Measurements from ENCODE around the gene CGB5.
"Not testable (repeated sequence)": the region's sequence is repeated elsewhere in the genome, so short reads cannot be mapped to it uniquely, and the experiment has no call there.

The CGB5 gene

DNA sequence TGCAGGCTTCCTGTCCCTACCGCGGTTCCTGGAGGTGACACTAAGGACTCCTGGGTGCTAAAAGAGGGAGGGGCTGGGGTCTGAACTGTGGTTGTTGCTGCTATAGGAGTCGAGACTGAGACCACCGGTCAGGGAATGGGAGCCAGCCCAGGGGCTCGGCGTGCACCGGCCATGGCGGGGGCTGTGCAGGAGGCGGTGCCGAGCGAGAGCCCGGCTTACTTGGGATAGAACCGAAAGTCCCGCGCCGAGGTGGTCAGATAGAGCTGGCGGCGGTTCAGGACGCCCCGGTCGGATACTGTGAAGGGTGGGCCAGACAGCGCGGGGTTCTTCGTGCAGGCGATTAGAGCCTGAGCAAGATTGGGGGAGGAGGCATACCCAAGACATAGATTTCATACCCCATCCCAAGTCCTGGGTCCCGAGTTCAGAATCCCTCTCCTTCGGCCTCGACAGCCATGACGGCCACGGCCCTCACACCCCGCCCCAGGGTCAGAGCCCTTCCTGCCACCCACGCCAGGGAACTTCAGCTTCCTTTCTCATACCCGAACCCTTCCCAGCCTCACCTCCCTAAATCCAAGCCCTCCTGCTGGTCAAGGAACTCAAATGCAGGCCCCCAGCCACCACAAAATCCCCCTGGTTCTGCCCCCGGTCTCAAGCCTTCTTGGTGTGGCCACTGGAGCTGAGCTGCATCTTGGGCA, 13.4 kb downstream of the CGB5 start:
- not testable (repeated sequence) for DNase-seq

- DNase-seq = peak in 5 of 58 donors; percentile 1 to 6 (median 4)
Observed at GRCh38 chr19:49057636-49058234, 14.1 kb downstream of the CGB5 start, which contains the start of gene CGB7. Gene CGB7, minus strand, starts transcription at chr19:49057749. Its CDS starts 2,374 bp downstream, at chr19:49055375.

DNA sequence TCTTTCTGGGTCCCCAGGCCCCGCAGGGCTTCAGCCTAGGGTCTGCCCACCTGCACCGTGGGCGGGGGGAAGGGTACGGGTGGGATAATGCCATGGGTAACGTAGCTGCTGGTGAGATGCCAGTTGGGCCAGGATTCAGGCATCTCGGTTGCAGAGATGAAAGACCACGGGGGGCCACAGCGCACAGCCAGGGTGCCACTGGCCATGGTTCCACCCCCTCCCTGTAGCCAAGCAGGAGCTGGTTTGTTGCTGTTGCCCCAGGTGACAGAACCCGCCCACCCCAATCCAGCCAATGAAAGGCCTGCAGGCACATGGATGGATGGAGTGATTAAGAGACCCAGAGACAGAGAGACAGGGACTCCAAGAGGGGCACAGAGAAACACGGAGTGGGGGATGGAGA, 14.9 kb downstream of the CGB5 start:
- peak in 1 of 58 donors; percentile 10 for DNase-seq

DNA sequence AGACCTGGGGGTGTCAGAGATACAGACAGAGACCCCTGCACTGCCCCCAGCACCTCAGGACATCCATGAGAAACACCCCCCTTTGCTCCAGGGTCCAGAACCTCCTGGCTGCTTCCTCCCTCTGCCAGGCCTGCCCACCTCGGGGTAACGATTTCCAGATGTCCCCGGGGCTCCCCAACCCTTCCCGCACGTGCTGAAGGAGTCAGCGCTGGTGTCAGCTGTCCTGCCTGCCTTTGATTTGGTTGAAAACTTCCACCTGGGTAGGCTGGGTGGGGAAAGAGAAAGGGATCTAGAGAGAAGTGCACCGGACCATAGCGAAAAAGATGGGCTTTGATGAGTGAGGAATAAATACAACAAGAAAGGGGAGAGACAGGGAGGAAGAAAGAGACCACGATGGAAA, 15.4 kb downstream of the CGB5 start:
- no peak for DNase-seq

GRCh38 chr19:49061000-49061399, 17.4 kb downstream of the CGB5 start:
- no peak for DNase-seq

DNA sequence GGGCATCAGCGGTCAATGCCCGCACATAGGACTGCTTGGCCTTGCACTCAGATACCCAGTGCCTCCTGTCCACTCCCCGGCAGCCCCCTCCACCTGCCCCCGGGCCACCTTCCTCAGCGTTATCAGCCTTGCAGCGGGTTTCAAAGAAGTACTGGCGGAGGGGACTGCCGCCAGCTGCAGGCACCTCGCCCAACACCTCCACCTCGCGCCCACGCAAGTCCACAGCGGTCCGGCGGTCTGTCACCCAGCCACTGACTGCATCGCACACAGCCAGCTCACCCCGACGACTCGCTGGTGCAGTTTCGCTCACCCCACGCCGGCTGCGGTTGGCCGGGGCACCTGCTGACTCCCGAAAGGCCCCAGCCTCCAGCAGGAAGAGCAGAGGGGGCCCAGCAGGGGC, 17.8 kb downstream of the CGB5 start:
- no peak for DNase-seq

- DNase-seq = no peak
Observed at GRCh38 chr19:49064029-49064629, 20.5 kb downstream of the CGB5 start.

DNA sequence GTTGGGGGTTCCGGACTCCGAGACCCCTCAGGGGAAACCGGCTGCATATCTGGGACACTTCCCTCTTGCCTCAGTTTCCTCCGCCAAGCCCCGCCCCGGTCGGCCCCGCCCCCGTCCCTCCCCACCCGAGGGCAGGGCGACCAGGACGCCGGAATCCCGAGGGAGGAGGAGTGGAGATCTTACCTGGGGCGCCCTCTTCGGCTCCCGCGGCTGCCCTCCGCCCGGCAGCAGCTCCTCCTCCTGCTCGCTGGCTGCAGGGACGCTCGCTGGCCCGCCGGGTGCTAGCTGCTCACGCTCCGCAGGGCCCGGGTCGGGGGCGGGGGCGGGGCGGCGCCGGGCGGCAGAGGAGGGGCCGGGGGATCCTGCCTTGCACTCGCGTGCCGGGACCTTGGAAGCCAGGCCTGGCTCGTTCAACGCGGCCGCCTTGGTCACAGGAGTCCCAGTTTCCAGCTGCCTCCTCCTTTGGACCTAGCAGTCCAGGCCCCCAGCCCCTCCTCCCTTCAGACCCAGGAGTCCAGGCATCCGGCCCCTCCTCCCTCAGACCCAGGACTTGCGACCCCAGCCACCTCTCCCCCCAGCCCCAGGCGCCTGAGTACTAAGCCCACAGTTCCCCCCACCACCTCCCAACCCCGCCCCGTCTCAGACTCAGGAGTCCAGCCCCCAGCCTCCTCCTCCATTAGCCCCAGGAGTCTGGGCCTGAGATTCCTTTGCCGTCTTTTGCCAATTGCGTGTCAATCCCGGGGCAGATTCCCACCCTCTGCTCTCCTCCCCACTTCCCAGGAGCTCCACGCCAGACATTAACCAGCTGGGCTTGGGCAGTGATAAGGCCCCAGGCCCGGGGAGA, 21.3 kb downstream of the CGB5 start, which contains the start of gene NTF4:
Gene NTF4, minus strand, starts transcription at position 51 of the 844 bp plus-strand sequence. CDS start 2,821 bp downstream, outside the sequence.
- DNase-seq = no peak

GRCh38 chr19:49065905-49066512, 22.4 kb downstream of the CGB5 start:
- no peak for DNase-seq

DNA sequence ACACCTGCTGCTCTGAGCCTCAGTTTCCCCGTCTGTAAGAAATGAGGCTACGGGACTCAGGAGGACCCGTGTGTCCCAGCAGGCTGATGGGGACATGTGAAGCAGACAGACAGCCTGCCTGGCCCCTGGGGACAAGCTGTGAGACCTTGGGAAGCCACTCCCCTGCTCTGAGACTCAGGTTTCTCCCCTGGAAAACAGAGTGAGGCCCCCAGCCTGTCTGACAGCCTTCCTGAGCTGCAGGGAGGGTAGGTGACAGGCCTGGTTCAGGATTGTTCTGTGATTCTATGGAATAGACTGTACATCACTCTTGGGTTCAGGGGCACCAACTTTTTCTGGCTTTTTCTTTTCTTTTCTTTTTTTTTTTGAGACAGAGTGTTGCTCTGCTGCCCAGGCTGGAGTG, 23.9 kb downstream of the CGB5 start:
- no peak for DNase-seq

DNA sequence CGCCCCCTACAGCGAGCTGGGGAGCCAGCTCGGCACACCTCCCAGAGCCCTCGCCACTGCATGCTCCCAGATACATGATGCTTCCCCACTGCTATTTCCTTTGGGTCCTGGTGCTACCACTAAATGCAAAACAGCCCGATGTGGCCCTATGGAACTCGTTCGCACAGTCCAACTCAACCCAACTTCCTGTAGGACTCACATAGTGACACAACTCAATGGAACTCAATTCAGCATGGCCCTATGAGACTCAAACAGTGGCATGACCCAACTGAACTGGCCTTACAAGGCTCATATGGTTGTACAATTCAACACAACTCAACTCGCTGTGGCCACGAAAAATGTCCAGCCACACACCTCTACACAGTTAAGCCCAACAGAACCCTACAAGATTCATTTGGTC, 25.4 kb downstream of the CGB5 start:
- DNase-seq = no peak

GRCh38 chr19:49070416-49070815, 26.8 kb downstream of the CGB5 start:
- DNase-seq = no peak

DNA sequence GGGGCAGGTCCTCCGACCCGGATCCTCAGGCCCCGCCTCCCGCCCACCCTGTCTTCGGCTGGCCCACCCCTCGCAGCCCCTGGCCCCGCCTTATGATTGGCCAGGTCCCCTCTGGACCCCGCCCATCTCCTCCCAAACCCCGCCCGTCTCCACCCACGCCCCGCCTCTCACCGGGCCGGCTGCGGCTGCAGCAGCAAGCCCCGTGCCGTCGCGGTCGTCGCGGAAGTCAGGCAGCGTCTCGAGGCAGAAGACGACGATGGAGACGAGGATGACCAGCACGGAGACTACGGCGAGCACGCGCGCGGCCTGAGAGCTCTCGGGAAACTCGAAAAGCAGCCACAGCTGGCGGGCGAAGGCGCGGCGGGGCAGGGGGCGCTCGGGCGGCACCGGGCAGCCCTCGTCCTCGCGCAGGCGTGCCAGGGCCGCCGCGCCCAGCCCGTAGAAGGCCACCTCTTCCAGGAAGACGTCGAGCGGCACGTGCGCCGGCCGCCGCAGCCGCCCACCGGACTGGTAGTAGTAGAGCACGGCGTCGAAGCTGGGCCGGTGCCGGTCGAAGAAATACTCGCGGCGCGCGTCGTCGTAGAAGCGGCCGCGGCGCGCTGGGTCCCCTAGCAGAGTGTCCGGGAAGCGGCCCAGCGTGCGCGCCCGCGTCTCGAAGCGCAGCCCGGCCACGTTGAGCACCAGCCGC, 28.4 kb downstream of the CGB5 start:
- DNase-seq = no peak

- DNase-seq = no peak
Observed at GRCh38 chr19:49073514-49074378, 30.1 kb downstream of the CGB5 start.

DNA sequence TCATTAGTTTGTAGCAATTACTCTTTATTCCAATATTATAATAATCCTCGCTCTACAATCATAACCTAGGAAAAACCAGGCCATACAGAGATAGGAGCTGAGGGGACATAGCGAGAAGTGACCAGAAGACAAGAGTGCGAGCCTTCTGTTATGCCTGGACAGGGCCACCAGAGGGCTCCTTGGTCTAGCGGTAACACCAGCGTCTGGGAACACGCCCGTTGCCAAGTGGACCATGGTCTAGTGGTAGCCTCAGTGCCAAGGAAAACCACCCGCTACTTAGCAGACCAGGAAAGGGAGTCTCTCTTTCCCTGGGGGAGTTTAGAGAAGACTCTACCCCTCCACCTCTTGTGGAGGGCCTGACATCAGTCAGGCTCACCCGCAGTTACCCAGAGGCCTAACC, 31.2 kb downstream of the CGB5 start:
- peak in 39 of 58 donors; percentile 1 to 68 (median 31) for DNase-seq

- DNase-seq = no peak
Observed at GRCh38 chr19:49080392-49080791, 36.7 kb downstream of the CGB5 start.

DNA sequence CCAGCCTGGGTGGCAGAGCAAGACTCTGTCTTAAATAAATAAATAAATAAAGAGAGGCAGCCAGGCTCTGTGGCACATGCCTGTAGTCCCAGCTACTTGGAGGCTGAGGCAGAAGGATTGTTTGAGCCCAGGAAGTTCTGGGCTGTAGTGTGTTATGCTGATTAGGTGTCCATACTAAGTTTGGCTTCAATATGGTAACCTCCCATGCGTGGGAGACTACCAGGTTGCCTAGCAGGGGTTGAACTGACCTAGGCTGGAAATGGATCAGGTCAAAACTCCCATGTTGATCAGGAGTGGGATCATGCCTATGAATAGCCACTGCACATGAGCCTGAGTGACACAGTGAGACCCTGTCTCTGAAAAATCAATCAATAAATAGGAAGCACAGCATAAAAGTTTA, 37.6 kb downstream of the CGB5 start:
- DNase-seq = no peak

DNA sequence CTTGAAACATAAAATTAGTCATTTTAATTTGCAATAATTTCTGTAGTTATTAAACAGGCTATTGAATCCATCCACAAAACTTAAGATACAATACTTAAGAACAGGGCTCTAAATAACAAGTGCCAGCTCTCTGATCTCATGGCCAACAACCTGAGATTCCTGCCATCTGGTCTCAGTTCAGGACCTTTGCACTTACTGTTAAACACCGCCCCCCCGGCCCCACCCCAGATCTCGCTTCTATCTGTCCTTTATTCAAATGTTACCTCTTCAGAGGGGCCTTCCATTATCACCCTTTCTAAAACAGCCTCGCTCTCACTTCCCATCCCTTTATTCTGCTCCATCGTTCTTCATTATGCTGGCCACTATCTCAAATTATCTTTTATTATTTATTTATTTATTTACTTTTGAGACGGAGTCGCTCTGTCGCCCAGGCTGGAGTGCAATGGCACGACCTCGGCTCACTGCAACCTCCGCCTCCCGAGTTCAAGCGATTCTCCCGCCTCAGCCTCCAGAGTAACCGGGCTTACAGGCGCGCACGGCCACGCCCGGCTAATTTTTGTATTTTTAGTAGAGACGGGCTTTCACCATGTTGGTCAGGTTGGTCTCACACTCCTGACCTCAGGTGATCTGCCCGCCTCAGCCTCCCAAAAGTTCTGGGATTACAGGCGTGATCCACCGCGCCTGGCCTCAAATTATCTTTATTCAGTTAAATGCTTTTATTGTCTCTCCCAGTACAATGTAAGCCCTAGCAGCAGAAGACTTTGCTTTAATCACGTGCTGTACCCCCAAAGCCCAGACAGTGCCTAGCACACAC, 40.8 kb downstream of the CGB5 start:
- DNase-seq = peak in 1 of 58 donors; percentile 55

All from anterior cingulate cortex (tissue), 58 donors.